ENCODE results near the gene KDF1. TPM values are rescaled to one million over a fixed set of nuclear protein-coding genes. Genes with fewer than 3 reads are reported as not detected.
A peak's percentile ranks its signal among the peaks of the same experiment; 100 is the strongest.

KDF1 gene
- total and polyA plus RNA-seq, 2 of the 13 experiments (the other 11 are each of a cell fraction or from before 2014, with no cell fraction given) = 1.9 to 4.9 TPM

GRCh38 chr1:26961826-26962225 is 1.6 kb upstream of the KDF1 start (continued):
- TF ChIP-seq ARNTL (CRISPR knock-in tag; IDR thresholded peaks at IDR 0.05) (no peak), PHF21A (CRISPR knock-in tag; IDR thresholded peaks at IDR 0.05) (no peak), GATAD1 (CRISPR knock-in tag; IDR thresholded peaks at IDR 0.05) (peak; percentile 71), ZNF224 (CRISPR knock-in tag; IDR thresholded peaks at IDR 0.05) (no peak), ZNF772 (CRISPR knock-in tag; IDR thresholded peaks at IDR 0.05) (0 out of 2 replicates have a peak, but pooled peaks have one; percentile 26), FOXA1 (IDR thresholded peaks at IDR 0.05) (no peak), FOXA1 (CRISPR knock-in tag; IDR thresholded peaks at IDR 0.05) (peak; percentile 60; the same call in 1 of the 2 replicates), ZNF18 (CRISPR knock-in tag; IDR thresholded peaks at IDR 0.05; ENCODE audit: insufficient replicate concordance) (no peak), IRF2 (CRISPR knock-in tag; IDR thresholded peaks at IDR 0.05) (peak; percentile 64), AFF4 (CRISPR knock-in tag; IDR thresholded peaks at IDR 0.05) (no peak), ZNF180 (CRISPR knock-in tag; IDR thresholded peaks at IDR 0.05; ENCODE audit: borderline replicate concordance, low read depth) (no peak), SALL1 (CRISPR knock-in tag; IDR thresholded peaks at IDR 0.05) (peak; percentile 50; the same call in 1 of the 2 replicates), ZNF121 (CRISPR knock-in tag; IDR thresholded peaks at IDR 0.05) (no peak), DPF2 (CRISPR knock-in tag; IDR thresholded peaks at IDR 0.05; ENCODE audit: borderline replicate concordance, low read depth) (peak; percentile 73; the same call in 1 of the 2 replicates), ZNF205 (CRISPR knock-in tag; IDR thresholded peaks at IDR 0.05) (peak; percentile 15; the same call in 1 of the 2 replicates), FOXP1 (IDR thresholded peaks at IDR 0.05) (peak; percentile 82), FOXP1 (CRISPR knock-in tag; IDR thresholded peaks at IDR 0.05) (peak; percentile 98), SOX13 (IDR thresholded peaks at IDR 0.05) (no peak), SOX13 (CRISPR knock-in tag; conservative IDR thresholded peaks at IDR 0.05 in 1 of 2, IDR thresholded peaks at IDR 0.05 in 1 of 2) (peak in 1 of 2 experiments; percentile 87; a peak in 2 of 4 replicates), AGO2 (optimal IDR thresholded peaks at IDR 0.05; ENCODE audit: low read depth, low read length) (no peak), KLF6 (CRISPR knock-in tag; IDR thresholded peaks at IDR 0.05) (0 out of 2 replicates have a peak, but pooled peaks have one; percentile 28), MIXL1 (CRISPR knock-in tag; IDR thresholded peaks at IDR 0.05) (peak; percentile 28; the same call in 1 of the 2 replicates), ZNF761 (CRISPR knock-in tag; conservative IDR thresholded peaks at IDR 0.05) (no peak), FOXC1 (CRISPR knock-in tag; IDR thresholded peaks at IDR 0.05; ENCODE audit: borderline replicate concordance) (no peak), ZBTB7B (CRISPR knock-in tag; IDR thresholded peaks at IDR 0.05) (peak; percentile 56; the same call in 1 of the 2 replicates), ZFX (CRISPR knock-in tag; IDR thresholded peaks at IDR 0.05; ENCODE audit: low read depth) (peak; percentile 17; the same call in 1 of the 2 replicates), ATF7 (IDR thresholded peaks at IDR 0.05) (no peak), ATF7 (CRISPR knock-in tag; IDR thresholded peaks at IDR 0.05) (no peak)
